Mucosa of descending colon (tissue), 3 donors: ENCODE measurements around the gene SPIRE2. TPM values are rescaled to one million over a fixed set of nuclear protein-coding genes. Genes with fewer than 3 reads are reported as not detected.
"Not testable (repeated sequence)": the region's sequence is repeated elsewhere in the genome, so short reads cannot be mapped to it uniquely, and the experiment has no call there.

Experiments
- ATAC-seq: fragments of 200-7000 bp; cut with Tn5 transposase; one replicate; pipeline ENCODE4 v1.9.1; 2020; ENCODE audit warnings: mild to moderate bottlenecking, moderate library complexity
- DNase-seq, 3 donors: peaks; one replicate each; pipeline ENCODE4 v3.0.0-alpha.2; 2020
- H3K36me3 ChIP-seq: fragments of 200-600 bp; one replicate; pipeline ENCODE4 v1.8.0; 2021; ENCODE audit warnings: low read depth, mild to moderate bottlenecking
- H3K4me1 ChIP-seq: fragments of 200-600 bp; one replicate; pipeline ENCODE4 v1.8.0; 2021; ENCODE audit warnings: low read depth, mild to moderate bottlenecking
- H3K4me3 ChIP-seq: fragments of 200-600 bp; one replicate; pipeline ENCODE4 v1.8.0; 2021; ENCODE audit warnings: mild to moderate bottlenecking
- H3K9me3 ChIP-seq: fragments of 200-600 bp; one replicate; pipeline ENCODE4 v1.8.0; 2021; ENCODE audit warnings: mild to moderate bottlenecking
- intact Hi-C, 2 donors: fragments of 100-400 bp; cut with DNase I in 1 of 2; cut with micrococcal nuclease in 1 of 2; formaldehyde crosslinking; loops; one replicate each; pipeline versions ENCODE4 v1.11.0 to v1.11.1; 2022; cut with DNase I, micrococcal nuclease
- total RNA-seq, 3 donors: library from RNA; stranded (reverse); fragmentation: NEBNext Ultra II Directional in 2 of 3; extraction: Animal tissue kit (Norgen Biotek cat#: 25700) in 2 of 3; gene quantifications; one replicate each; pipeline versions ENCODE4 v1.2.1 to v1.2.4, GENCODE V29; 2021 to 2023
- TF ChIP-seq, protein P1 (sequence below): fragments of 200-600 bp; IDR thresholded peaks from one replicate; pipeline ENCODE4 v1.8.0; 2022; ENCODE audit warnings: antibody characterized with exemption, mild to moderate bottlenecking
- donor health status: DM: no; HTN: no; CAD: no; lungs with moderate emphysema.
- donor health status: DM: no; HTN: no; CAD: no.
- donor health status: DM: no; HTN: yes; CAD: no.

Gene SPIRE2
- total RNA-seq, 3 donors from 2014 or later = 52.5 to 118 (median 84.2) TPM

DNA sequence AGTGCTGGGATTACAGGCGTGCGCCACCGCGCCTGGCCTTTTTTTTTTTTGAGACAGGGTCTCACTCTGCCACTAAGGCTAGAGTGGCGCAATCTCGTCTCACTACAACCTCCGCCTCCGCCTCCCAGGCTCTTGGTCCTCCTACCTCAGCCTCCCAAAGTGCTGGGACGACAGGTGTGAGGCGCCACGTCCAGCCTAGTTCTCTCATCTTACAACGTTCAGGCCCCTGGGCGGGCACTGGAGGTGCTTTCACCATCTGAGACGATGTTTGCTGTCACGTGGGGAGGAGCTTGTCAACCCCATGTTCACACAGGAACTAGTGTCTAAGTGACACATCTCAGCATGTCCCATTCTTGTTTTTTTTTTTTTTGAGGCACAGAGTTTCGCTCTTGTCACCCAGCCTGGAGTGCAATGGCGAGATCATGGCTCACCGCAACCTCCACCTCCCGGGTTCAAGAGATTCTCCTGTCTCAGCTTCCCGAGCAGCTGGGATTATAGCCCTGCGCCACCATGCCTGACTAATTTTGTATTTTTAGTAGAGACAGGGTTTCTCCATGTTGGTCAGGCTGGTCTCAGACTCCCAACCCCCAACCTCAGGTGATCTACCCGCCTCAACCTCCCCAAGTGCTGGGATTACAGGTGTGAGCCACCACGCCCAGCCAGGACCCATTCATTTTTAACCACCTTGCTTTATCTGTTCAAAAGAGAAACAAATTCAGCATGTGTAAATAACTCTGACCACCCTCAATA lies 6.7 kb upstream of the SPIRE2 start:
- H3K9me3 ChIP-seq = no peaks in the 10 kb centered on the region
- ATAC-seq = no peak
- intact Hi-C loops = no loop called here
- no peak overlapping the region for H3K4me3 ChIP-seq
- no peaks in the 10 kb centered on the region for H3K36me3 ChIP-seq
- peak in 1 of 3 donors; percentile 50 for DNase-seq
- TF ChIP-seq, protein P1, sequence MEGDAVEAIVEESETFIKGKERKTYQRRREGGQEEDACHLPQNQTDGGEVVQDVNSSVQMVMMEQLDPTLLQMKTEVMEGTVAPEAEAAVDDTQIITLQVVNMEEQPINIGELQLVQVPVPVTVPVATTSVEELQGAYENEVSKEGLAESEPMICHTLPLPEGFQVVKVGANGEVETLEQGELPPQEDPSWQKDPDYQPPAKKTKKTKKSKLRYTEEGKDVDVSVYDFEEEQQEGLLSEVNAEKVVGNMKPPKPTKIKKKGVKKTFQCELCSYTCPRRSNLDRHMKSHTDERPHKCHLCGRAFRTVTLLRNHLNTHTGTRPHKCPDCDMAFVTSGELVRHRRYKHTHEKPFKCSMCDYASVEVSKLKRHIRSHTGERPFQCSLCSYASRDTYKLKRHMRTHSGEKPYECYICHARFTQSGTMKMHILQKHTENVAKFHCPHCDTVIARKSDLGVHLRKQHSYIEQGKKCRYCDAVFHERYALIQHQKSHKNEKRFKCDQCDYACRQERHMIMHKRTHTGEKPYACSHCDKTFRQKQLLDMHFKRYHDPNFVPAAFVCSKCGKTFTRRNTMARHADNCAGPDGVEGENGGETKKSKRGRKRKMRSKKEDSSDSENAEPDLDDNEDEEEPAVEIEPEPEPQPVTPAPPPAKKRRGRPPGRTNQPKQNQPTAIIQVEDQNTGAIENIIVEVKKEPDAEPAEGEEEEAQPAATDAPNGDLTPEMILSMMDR = no peak
- H3K4me1 ChIP-seq = peaks cover 18% of the 10 kb centered on the region

DNA sequence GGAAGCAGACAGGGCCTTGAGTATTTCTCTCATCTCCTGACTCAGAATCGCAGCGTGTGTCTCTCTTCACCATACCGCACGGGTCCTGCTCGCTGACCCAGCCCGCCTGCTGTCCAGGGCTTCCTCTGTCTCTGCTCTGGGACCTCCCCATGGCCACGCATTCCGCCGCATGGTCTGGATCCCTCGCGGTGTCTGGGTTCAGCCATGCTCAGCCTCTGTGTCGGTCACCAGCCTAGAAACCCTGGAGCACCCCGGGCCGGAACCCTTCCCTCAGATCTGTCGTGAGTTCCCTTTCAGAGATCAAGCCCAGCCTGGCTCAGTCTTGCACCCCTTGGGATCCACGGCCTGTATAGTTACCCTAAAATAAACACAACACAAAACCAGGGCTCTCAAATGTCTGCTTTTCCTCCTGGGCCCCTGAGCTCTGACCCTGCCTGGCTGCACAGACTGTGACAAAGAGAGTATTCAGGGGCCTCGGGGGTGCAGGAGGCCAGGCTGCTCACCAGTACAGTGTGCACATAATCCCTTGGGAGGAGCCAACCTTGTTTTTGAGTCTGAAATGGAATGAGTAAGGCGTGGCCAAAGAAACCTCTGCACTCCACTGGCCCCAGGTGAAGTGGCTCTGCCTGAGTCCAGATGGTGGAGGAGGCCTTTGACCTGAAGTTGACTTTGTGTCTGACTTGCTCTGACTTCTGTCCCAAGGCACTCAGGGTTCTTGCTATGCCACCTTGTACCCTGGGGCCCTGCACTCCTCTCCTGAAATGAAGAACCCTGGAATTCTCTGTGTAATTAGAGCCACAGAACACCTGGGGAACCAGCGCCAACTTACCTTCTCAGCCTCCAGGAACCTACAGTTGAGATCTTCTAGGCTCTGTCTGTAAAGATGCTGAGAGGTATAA lies 5.8 kb upstream of the SPIRE2 start:
- Histone ChIP-seq H3K9me3 (no peaks in the 10 kb centered on the region), H3K4me1 (peaks cover 18% of the 10 kb centered on the region), H3K36me3 (no peaks in the 10 kb centered on the region), H3K4me3 (no peak overlapping the region)
- DNase-seq (peak; percentile 41 to 53 (median 46)), ATAC-seq (peak; percentile 89)
- intact Hi-C loops = no loop called here
- TF ChIP-seq, protein P1 = no peak

DNA sequence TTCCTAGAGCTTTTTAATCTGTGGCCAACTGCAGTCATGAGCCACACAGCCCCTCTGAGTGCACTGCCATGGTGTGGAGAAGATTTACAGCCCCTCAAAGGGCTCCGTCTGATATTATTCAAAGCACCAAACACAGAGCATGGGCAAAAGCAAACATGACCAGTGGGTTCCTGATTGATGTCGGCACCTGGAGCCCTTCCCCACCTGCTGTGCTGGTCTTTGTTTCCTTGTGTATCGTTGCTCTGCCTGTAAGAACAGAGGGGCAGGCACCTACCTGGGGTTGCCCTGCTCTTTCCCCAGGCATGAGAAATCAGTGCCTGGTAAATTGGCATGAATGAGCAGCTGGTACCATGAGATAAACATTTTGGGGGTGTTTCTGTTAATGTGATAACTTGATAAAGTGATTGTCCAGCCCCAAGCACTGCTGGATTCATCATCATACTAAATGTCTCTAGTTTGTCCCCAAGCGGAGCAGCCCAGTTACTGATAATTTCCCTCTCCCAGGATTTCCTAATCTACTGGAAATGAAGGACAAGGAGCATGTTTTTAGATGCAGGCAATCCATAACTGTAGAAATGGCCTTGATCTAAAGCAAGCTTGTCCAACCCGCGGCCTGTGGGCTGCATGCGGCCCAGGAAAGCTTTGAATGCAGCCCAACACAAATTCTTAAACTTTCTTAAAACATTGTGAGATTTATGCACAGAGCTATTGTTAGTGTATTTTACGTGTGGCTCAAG lies 5.0 kb upstream of the SPIRE2 start:
- DNase-seq (peak in 2 of 3 donors; percentile 16 to 29), ATAC-seq (peak; percentile 12)
- TF ChIP-seq, protein P1 = no peak
- Histone ChIP-seq H3K9me3 (no peaks in the 10 kb centered on the region), H3K4me3 (no peak overlapping the region), H3K36me3 (no peaks in the 10 kb centered on the region), H3K4me1 (peaks cover 19% of the 10 kb centered on the region)
- intact Hi-C loops = no loop called here

DNA sequence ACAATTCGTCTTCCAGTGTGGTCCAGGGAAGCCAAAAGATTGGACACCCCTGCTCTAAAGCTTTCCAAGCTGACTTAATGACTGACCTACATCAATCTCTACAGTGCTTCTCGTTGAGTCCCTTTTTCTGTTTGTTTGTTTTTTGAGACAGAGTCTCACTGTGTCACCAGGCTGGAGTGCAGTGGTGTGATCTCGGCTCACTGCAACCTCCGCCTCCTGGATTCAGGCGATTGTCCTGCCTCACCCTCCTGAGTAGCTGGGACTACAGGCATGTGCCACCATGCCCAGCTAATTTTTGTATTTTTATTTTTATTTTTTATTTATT lies 4.5 kb upstream of the SPIRE2 start:
- ATAC-seq, H3K36me3 ChIP-seq, intact Hi-C loops, DNase-seq, H3K4me3 ChIP-seq, H3K9me3 ChIP-seq: not testable (repeated sequence)
- peaks cover 19% of the 10 kb centered on the region for H3K4me1 ChIP-seq

DNA sequence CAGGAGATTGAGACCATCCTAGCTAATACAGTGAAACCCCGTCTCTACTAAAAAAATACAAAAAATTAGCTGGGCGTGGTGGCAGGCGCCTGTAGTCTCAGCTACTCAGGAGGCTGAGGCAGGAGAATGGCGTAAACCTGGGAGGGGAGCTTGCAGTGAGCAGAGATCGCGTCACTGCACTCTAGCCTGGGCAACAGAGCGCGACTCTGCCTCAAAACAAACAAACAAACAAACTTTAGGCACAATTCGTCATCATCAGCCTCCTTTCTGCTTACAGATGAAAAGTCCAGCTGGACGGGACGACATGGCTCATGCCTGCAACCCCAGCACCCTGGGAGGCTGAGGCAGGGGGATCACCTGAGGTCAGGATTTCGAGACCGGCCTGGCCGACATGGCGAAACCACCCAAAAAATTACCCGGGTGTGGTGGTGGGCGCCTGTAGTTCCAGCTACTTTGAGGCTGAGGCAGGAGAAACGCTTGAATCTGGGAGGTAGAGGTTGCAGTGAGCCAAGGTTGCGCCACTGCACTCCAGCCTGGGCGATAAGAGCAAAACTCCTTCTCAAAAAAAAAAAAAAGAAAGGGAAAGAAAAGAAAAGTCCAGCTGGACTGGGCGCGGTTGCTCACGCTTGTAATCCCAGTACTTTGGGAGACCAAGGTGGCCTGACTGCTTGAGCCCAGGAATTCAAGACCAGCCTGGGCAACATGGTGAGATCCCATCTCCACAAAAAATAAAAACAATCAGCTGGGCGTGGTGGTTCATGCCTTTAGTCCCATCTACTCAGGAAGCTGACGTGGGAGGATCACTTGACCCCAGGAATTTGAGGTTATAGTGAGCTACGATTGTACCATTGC lies 1.5 kb upstream of the SPIRE2 start:
- intact Hi-C loops = no loop called here
- Histone ChIP-seq H3K36me3 (no peaks in the 10 kb centered on the region), H3K4me1 (peaks cover 19% of the 10 kb centered on the region), H3K9me3 (no peaks in the 10 kb centered on the region), H3K4me3 (no peak overlapping the region)
- DNase-seq (peak in 2 of 3 donors; percentile 40 to 50), ATAC-seq (no peak)
- TF ChIP-seq, protein P1 = no peak
